GM21786 (cell line): ENCODE data around the gene ZBED1.
"Not testable (repeated sequence)": the region's sequence is repeated elsewhere in the genome, so short reads cannot be mapped to it uniquely, and the experiment has no call there.

Experiments used
- ATAC-seq: cut with Tn5 transposase; IDR thresholded peaks from one replicate; pipeline ENCODE4 v1.9.1; 2021; ENCODE audit not compliant: unreplicated experiment

Gene ZBED1

DNA sequence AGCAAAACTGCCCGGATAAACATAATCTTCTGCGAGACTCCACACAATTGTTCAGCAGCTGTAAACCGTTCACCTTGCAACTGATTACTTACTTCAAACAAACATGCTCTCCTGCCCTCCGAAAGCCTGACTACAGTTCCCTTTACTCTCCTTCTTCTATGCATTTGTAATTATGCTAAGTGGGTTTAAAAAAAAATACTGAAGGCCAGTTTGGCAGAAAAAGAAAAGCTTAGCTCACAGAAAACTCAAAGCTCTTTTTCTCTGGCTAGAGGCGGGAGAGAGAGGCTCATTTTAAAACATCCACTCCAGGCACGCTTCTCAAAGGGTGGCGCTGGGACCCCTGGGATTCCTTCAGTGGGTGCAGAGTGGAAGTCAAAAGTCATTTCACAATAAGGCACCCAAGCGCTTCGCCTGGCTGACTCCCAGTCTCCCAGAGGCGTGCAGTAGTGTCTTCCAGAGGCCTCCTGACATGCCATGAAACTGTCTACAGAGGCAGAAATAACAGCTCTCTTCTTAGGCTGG lies 1.9 kb downstream of the ZBED1 start:
- no peak for ATAC-seq

DNA sequence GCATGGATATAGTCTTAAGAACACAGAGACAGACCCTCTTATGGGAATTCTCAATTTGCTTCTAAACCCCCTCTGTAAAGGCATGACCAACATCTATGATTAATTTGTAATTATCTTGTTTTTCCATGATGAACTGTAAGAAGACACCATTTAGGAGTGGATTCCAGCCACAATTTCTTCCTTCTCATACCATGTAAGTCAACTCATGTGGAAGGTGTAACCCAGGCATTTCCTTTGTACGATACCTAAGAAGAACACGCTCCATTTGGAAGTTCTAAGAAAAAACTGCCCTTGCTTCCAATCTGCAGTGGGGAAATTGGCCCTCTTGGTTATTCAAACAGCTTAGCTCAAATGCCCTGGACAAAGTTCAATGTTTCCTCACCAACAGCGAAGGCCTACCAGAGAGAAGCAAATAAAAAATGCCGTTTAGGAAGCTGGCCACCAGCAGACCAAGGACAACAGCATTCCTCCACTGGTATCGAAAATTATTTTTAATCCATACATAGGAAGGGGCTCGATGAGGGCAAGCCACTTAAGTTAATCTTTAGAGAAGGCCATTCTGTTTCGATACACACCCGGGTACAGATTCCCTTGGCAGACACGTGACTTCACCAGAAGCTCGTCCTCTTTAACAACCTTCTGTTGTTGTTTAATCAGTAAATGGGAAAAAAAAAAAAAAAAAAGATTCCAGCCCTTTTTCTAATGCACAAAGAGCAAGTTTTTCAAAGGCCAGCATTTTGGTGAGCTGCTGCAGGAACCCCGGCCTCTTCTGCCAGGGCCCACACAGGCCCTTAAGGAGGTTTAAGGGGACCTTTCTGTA lies 2.6 kb downstream of the ZBED1 start:
- ATAC-seq, result no peak

DNA sequence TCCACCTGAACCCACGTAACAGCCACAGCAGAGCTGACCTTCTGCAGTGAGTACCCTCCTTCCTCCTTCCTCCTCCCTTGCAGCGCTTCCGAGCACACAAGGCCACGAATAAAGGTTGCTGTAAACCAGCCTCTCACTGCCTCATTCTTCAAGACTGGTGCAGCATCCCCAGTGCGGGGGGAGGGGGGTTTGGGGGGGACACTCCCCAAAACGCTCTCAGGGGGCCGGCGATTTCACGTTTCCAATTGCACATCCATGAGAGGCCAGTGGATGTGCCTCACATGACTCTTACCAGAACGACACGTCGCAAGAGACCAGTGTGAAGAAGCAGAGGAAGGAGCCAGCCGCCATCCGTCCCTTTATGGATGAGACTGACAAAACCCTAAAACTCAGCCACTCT lies 5.2 kb downstream of the ZBED1 start:
- no peak for ATAC-seq

DNA sequence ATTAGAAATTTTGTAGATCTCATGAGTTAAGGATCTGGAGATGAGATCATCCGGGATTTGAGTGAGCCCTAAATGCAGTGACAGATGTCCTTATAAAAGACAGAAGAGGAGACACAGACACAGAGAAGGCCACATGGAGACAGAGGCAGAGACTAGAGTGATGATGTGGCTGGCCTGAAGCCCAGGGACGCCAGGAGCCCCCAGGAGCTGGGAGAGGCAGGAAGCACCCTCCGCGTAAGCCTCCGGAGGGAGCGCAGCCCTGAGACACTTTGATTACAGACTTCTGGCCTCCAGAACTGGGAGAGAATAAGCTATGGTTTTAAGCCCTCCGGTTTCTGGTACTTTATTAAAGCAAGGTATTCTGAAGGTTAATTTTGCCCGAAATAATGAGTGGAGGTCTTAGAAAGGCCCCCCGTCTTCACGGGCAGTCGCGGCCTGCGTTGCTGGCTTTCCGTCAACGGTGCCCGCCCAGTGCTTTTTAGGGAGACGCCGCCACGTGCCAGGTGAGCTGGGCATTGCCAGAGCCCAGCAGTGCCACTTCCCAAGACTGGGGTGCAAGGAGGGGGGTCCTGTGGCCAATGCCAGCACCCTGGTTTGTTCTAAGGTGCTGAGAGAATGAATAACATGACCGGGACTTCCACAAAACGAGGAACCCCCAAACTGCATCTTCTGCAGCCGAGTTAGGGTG lies 8.1 kb downstream of the ZBED1 start:
- no peak for ATAC-seq

- ATAC-seq, result no peak
Measured at GRCh38 chrX:2490634-2491033, 10.1 kb downstream of the ZBED1 start.

GRCh38 chrX:2489446-2490445 lies 11.0 kb downstream of the ZBED1 start:
- ATAC-seq, result no peak

- ATAC-seq, result no peak
Measured at GRCh38 chrX:2488621-2489285, 12.0 kb downstream of the ZBED1 start.

DNA sequence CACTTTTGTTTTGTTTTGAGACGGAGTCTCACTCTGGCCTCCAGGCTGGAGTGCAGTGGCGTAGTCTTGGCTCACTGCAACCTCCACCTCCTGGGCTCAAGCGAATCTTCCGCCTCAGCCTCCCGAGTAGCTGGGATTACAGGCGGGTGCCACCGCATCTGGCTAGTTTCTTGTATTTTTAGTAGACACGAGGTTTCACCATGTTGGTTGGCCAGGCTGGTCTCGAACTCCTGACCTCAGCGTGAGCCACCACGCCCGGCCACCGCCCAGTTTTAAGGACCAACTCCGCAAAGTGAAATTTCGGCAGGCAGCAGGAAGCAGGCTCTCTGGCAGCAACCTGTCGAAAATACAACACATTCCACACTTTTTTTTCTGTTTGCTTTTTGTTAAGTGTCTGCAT lies 13.4 kb downstream of the ZBED1 start:
- ATAC-seq, result no peak

DNA sequence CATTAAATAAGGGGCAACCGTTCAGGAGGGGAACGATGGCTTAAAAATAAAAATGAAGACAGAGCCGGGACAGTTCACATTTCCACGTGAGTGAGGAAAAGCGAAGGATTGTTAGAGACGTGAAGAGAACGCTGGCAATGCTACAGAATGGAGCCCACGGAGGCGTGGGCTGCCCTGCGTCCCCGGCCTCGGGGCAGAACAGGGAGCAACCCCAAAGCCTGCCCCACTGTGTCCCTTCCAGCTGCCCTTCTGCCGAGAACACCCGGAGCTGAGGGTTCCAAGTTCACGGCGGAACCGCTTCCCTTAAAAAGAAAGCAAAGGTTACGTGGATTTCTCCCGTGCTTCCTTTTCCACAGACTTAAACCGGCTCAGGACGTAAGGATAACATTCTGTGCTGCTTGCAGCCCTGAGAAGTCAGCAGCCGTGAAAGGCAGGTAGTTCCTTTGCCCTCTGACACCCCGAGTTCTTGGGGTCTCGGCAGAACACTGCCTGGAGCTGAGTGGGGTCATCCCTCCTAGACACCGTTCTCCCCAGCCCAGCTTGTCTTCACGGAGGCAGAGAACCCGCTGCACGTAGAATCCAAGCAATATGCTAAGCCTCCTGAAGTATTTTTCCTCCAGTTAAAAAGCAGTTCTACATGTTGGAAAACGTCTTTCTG lies 14.2 kb downstream of the ZBED1 start:
- no peak for ATAC-seq

- no peak for ATAC-seq
Measured at GRCh38 chrX:2485789-2486345, 14.9 kb downstream of the ZBED1 start.

DNA sequence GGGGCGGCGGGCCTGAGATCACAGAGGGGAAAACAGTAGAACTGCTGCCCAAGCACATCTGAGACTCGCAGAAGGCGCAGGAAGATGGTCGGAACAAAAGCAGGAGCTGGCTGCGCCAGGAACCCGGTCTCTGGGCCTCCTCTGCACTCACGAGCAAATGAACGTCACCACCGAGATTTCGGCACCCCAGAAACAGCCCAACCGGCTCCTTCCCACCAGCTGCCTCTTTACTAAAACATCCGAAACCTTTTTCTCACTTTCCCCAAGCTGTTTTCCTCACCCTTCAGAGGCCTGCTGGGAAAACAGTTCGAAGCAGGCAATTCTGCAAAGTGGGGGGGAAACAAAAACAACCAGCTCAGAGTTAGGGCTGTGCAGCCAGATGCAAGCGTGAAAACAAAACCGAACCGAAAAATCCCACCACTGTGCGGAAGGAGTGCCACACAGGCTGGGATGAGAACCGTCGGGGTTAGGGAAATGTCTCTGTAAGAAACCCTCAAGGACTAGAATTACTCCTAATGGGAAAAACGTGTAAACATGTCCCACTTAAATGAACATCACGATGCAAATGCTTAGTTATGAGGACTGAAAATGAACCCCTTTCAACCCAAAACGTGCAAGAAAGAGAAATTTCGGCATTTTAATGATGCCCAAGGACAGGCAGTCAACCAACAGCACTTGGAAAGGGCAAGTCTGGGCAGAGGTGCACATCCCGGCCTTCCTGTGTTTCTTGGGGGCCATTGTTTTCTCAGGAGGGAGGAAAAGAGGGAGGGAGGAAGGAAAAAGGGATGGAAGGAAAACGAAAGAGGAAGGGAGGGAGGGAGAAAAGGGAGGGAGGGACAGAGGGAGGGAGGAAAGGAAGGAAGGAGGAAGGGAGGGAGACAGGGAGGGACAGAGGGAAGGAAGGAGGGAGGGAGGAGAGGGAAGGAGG lies 15.8 kb downstream of the ZBED1 start:
- no peak for ATAC-seq

DNA sequence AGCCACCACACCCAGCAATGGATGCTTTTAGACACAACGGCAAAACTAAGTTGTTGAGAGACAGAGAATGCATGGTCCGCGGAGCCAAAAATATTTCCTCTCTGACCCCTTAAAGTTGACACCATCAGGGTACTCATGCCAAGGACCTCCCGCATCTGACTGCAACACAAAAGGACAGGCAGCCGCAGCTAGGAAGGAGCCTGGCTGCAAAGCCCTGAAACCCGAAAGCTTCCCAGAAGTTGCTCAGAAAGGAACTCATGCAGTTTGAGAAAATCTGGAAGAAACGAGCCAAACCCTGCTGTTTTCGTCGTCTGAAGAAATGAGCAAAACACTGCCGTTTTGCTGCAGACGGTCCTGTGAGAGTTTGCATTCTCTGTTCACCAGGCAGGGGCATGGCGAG lies 16.5 kb downstream of the ZBED1 start:
- no peak for ATAC-seq

GRCh38 chrX:2483398-2484060 lies 17.2 kb downstream of the ZBED1 start:
- ATAC-seq, result no peak

GRCh38 chrX:2481597-2481996 lies 19.2 kb downstream of the ZBED1 start:
- ATAC-seq, result not testable (repeated sequence)

GRCh38 chrX:2479982-2480381 lies 20.8 kb downstream of the ZBED1 start:
- not testable (repeated sequence) for ATAC-seq

GRCh38 chrX:2479420-2479780 lies 21.4 kb downstream of the ZBED1 start:
- ATAC-seq, result no peak

GRCh38 chrX:2478546-2479419 lies 22.0 kb downstream of the ZBED1 start:
- ATAC-seq, result no peak
